Measurements from ENCODE around the gene DACT1. TPM values are rescaled to one million over a fixed set of nuclear protein-coding genes. Genes with fewer than 3 reads are reported as not detected.

Gene DACT1
- total RNA-seq, 2 donors from 2014 or later, result 0.42 to 4.2 TPM

DNA sequence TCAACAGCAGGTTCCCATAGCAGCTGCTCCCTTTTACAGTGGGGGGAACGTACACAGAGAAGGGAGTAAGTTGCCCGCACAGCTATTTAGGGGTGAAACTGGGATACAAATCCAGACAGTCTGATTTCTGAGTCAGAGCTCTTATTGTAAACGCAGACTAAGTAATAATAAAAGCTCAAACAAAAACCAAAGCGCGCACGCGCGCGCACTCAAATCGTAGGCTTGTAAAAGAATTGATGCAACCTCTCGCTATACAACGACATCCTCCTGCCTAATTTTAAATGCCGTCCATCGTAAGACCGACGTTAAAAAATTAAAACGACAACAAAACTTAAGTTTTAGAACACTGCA is 747 bp upstream of the DACT1 start:
- Mint-ChIP-seq H3K4me3 (peak overlapping the region; percentile 73), H3K36me3 (ENCODE audit: low read depth) (peaks cover 2% of the 10 kb centered on the region), H3K4me1 (peaks cover 53% of the 10 kb centered on the region), H3K9me3 (no peaks in the 10 kb centered on the region), H3K27me3 (ENCODE audit: insufficient read depth) (peaks cover 35% of the 10 kb centered on the region), H3K27ac (peak overlapping the region; percentile 80)
- TF ChIP-seq, protein P1, sequence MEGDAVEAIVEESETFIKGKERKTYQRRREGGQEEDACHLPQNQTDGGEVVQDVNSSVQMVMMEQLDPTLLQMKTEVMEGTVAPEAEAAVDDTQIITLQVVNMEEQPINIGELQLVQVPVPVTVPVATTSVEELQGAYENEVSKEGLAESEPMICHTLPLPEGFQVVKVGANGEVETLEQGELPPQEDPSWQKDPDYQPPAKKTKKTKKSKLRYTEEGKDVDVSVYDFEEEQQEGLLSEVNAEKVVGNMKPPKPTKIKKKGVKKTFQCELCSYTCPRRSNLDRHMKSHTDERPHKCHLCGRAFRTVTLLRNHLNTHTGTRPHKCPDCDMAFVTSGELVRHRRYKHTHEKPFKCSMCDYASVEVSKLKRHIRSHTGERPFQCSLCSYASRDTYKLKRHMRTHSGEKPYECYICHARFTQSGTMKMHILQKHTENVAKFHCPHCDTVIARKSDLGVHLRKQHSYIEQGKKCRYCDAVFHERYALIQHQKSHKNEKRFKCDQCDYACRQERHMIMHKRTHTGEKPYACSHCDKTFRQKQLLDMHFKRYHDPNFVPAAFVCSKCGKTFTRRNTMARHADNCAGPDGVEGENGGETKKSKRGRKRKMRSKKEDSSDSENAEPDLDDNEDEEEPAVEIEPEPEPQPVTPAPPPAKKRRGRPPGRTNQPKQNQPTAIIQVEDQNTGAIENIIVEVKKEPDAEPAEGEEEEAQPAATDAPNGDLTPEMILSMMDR (conservative IDR thresholded peaks at IDR 0.05), result no peak
- Histone ChIP-seq H3K9ac (ENCODE audit: extremely low read depth, low read length, poor library complexity, severe bottlenecking) (no peak overlapping the region), H3K27me3 (ENCODE audit: control insufficient read depth, insufficient read depth, low read length, poor library complexity, severe bottlenecking) (peaks cover 28% of the 10 kb centered on the region), H3K36me3 (ENCODE audit: control insufficient read depth, insufficient read depth, low read length) (peaks cover 10% of the 10 kb centered on the region), H3K9me3 (ENCODE audit: control insufficient read depth, low read length) (no peaks in the 10 kb centered on the region), H3K27ac (ENCODE audit: low read depth, low read length) (peak overlapping the region; percentile 62), H3K4me3 (ENCODE audit: low read length) (peak overlapping the region; percentile 78), H3K4me1 (ENCODE audit: control insufficient read depth, insufficient read depth, low read length) (peaks cover 13% of the 10 kb centered on the region)
- DNase-seq, result no peak
- WGBS, 2 experiments (ENCODE audit: insufficient coverage in 1 of 2, insufficient read length in 1 of 2), result 54 to 68% methylated on average over 17 of the region's 17 CpGs

DNA sequence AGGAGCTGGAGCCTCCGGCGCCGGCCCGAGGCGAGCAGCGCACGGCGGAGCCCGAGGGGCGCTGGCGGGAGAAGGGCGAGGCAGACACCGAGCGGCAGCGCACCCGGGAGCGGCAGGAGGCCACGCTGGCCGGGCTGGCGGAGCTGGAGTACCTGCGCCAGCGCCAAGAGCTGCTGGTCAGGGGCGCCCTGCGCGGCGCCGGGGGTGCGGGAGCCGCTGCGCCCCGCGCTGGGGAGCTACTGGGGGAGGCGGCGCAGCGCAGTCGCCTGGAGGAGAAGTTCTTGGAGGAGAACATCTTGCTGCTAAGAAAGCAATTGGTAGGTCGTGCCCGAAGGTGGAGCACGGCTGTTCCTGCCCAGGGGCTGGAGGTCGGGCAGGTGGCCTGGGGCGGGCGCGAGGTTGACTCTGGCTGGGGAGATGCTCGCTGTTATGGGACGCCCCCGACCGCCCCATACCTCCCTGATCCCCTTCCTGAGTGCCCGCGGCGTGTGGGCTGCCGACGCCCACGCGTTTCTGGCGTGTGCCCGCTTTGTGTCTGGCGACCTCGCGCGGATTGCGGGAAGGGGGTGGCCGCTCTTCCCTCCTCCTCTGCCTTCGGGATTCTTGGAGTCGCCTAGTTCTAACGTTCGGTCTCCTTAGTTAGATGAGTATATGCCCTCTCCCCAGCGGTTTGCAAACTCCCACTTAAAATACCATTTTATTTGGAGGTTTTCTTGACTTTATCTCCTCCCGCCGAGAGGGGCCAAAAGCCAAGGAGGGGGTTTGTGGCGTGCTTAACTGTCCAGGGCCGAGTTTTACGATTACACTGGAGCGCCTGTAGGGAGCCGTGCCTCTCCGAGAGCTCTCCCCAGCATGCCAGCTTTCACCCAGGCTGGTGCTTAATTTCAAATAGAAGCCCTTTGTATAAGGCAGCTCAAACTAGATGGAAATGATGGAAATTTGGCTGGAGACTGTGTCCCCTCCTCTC is 752 bp downstream of the DACT1 start:
- Mint-ChIP-seq H3K4me1 (peaks cover 50% of the 10 kb centered on the region), H3K4me3 (peak overlapping the region; percentile 73), H3K27me3 (ENCODE audit: insufficient read depth) (peaks cover 35% of the 10 kb centered on the region), H3K9me3 (no peaks in the 10 kb centered on the region), H3K36me3 (ENCODE audit: low read depth) (peaks cover 2% of the 10 kb centered on the region), H3K27ac (no peak overlapping the region)
- Histone ChIP-seq H3K9ac (ENCODE audit: extremely low read depth, low read length, poor library complexity, severe bottlenecking) (peak overlapping the region; percentile 48), H3K27me3 (ENCODE audit: control insufficient read depth, insufficient read depth, low read length, poor library complexity, severe bottlenecking) (peaks cover 28% of the 10 kb centered on the region), H3K9me3 (ENCODE audit: control insufficient read depth, low read length) (no peaks in the 10 kb centered on the region), H3K4me1 (ENCODE audit: control insufficient read depth, insufficient read depth, low read length) (peaks cover 13% of the 10 kb centered on the region), H3K36me3 (ENCODE audit: control insufficient read depth, insufficient read depth, low read length) (peaks cover 15% of the 10 kb centered on the region), H3K27ac (ENCODE audit: low read depth, low read length) (peak overlapping the region; percentile 59), H3K4me3 (ENCODE audit: low read length) (peak overlapping the region; percentile 79)
- WGBS, 2 experiments (ENCODE audit: insufficient coverage in 1 of 2, insufficient read length in 1 of 2), result 0% methylated on average over 27 to 75 of the region's 75 CpGs
- DNase-seq, result peak; percentile 79
- TF ChIP-seq, protein P1 (conservative IDR thresholded peaks at IDR 0.05), result no peak

DNA sequence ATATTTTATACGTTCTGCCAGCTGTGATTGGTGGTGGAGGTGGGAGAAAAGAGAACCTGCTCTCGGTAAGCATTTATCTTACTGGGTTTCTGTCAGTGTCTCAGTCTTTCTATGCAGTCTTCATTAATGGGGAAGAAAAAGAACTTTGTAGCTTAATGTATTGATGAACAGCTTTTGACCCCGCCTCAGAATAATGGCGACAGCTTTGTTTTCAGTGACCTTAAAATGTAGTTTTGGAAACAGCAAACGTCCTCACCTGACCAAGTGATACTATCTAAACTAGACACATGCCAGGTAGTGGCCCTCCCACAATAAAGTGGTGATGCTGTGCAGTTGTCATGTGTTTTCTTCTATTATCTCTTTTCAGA is 1.4 kb downstream of the DACT1 start:
- peak overlapping the region; percentile 79 for H3K4me3 ChIP-seq (ENCODE audit: low read length)
- Mint-ChIP-seq H3K27ac (no peak overlapping the region), H3K36me3 (ENCODE audit: low read depth) (peaks cover 6% of the 10 kb centered on the region), H3K4me1 (peaks cover 44% of the 10 kb centered on the region), H3K27me3 (ENCODE audit: insufficient read depth) (peaks cover 35% of the 10 kb centered on the region), H3K9me3 (no peaks in the 10 kb centered on the region), H3K4me3 (peak overlapping the region; percentile 73)
- no peak overlapping the region for H3K27ac ChIP-seq (ENCODE audit: low read depth, low read length)
- DNase-seq, result no peak
- WGBS, 2 experiments (ENCODE audit: insufficient coverage in 1 of 2, insufficient read length in 1 of 2), result 5 to 12% methylated on average over 3 to 5 of the region's 5 CpGs
- no peaks in the 10 kb centered on the region for H3K9me3 ChIP-seq (ENCODE audit: control insufficient read depth, low read length)
- H3K9ac ChIP-seq (ENCODE audit: extremely low read depth, low read length, poor library complexity, severe bottlenecking), result peak overlapping the region; percentile 48
- TF ChIP-seq, protein P1 (conservative IDR thresholded peaks at IDR 0.05), result no peak
- H3K4me1 ChIP-seq (ENCODE audit: control insufficient read depth, insufficient read depth, low read length), result peaks cover 11% of the 10 kb centered on the region
- H3K36me3 ChIP-seq (ENCODE audit: control insufficient read depth, insufficient read depth, low read length), result peaks cover 15% of the 10 kb centered on the region
- peaks cover 28% of the 10 kb centered on the region for H3K27me3 ChIP-seq (ENCODE audit: control insufficient read depth, insufficient read depth, low read length, poor library complexity, severe bottlenecking)

Data from endodermal cell (in vitro differentiated cells).